HepG2 (cell line): ENCODE measurements around the gene MTOR. TPM values are rescaled to one million over a fixed set of nuclear protein-coding genes. Genes with fewer than 3 reads are reported as not detected.

ENCODE experiments used
- CREB1 ChIP-seq, 2 experiments: fragments of 450-650 bp in 1 of 2; IDR thresholded peaks; 2 replicates each; pipeline ENCODE4 v1.6.1; 2016 to 2017; ENCODE audit warnings: control low read depth in 1 of 2, mild to moderate bottlenecking in 1 of 2, missing compliant biosample characterization in 1 of 2, missing genetic modification characterization in 1 of 2
- EZH2 ChIP-seq: conservative IDR thresholded peaks from 2 replicates; pipeline ENCODE4 v1.6.1; 2012; ENCODE audit warnings: mild to moderate bottlenecking, low read depth, low read length, moderate library complexity
- MXI1 ChIP-seq: IDR thresholded peaks from 3 replicates; pipeline ENCODE4 v1.6.1; 2012; ENCODE audit warnings: low read depth, low read length, inconsistent platforms, borderline replicate concordance
- PREB ChIP-seq: sonication (generic); formaldehyde crosslinking; IDR thresholded peaks from 2 replicates; pipeline ENCODE4 v1.4.0; 2020; ENCODE audit warnings: missing genetic modification reagents
- RARA ChIP-seq: IDR thresholded peaks from 2 replicates; pipeline ENCODE4 v1.6.1; 2016; ENCODE audit warnings: missing genetic modification reagents, missing compliant biosample characterization
- SNAPC2 ChIP-seq: sonication (generic); formaldehyde crosslinking; IDR thresholded peaks from 2 replicates; pipeline ENCODE4 v1.8.1; 2022; ENCODE audit warnings: mild to moderate bottlenecking, missing genetic modification reagents
- TCF7L2 ChIP-seq: IDR thresholded peaks from 2 replicates; pipeline ENCODE4 v1.6.1; 2011; ENCODE audit warnings: mild to moderate bottlenecking, low read depth, low read length, moderate library complexity
- THAP9 ChIP-seq: sonication (generic); formaldehyde crosslinking; IDR thresholded peaks from 2 replicates; pipeline ENCODE4; 2020; ENCODE audit warnings: missing genetic modification reagents, mild to moderate bottlenecking, borderline replicate concordance
- USF2 ChIP-seq, 2 experiments: sonication (generic) in 1 of 2; formaldehyde crosslinking in 1 of 2; IDR thresholded peaks; 2 replicates each; pipeline versions ENCODE4 v1.5.1 to v1.6.1; 2011 to 2020; ENCODE audit warnings: borderline replicate concordance in 1 of 2, low read depth in 1 of 2, low read length in 1 of 2, mild to moderate bottlenecking in 1 of 2, missing genetic modification reagents in 1 of 2, moderate library complexity in 1 of 2
- ZBTB7B ChIP-seq: sonication (generic); formaldehyde crosslinking; IDR thresholded peaks from 2 replicates; pipeline ENCODE4 v1.4.0; 2020; ENCODE audit warnings: missing genetic modification reagents
- ZFP36L1 ChIP-seq: sonication (generic); formaldehyde crosslinking; IDR thresholded peaks from 2 replicates; pipeline ENCODE4 v1.8.0; 2022; ENCODE audit warnings: mild to moderate bottlenecking, missing genetic modification reagents, moderate library complexity
- ZNF232 ChIP-seq: sonication (generic); formaldehyde crosslinking; IDR thresholded peaks from 2 replicates; pipeline ENCODE4 v1.4.0; 2020; ENCODE audit warnings: missing genetic modification reagents, borderline replicate concordance
- ZNF251 ChIP-seq: sonication (generic); formaldehyde crosslinking; IDR thresholded peaks from 2 replicates; pipeline ENCODE4 v1.9.0; 2021; ENCODE audit warnings: mild to moderate bottlenecking, missing genetic modification reagents
- ZNF609 ChIP-seq: sonication (generic); formaldehyde crosslinking; IDR thresholded peaks from 2 replicates; pipeline ENCODE4 v1.4.0; 2020; ENCODE audit warnings: mild to moderate bottlenecking, missing genetic modification reagents, borderline replicate concordance
- ZNF652 ChIP-seq: IDR thresholded peaks from 2 replicates; pipeline ENCODE4 v1.6.1; 2016; ENCODE audit warnings: low read depth, borderline replicate concordance
- ZNF713 ChIP-seq: sonication (generic); formaldehyde crosslinking; IDR thresholded peaks from 2 replicates; pipeline ENCODE4 v1.4.0; 2020; ENCODE audit warnings: mild to moderate bottlenecking, missing genetic modification reagents
- ZNF777 ChIP-seq: sonication (generic); formaldehyde crosslinking; IDR thresholded peaks from 2 replicates; pipeline ENCODE4 v1.4.0; 2020; ENCODE audit warnings: missing genetic modification reagents
- polyA plus RNA-seq, 8 experiments: library from polyadenylated mRNA; depleted of rRNA in 3 of 8; stranded (reverse) in 7 of 8; unstranded in 1 of 8; fragments of >200 nt; fragmentation: Illumina TruSeq in 4 of 8; extraction: Trizol in 4 of 8; gene quantifications; 2 replicates each; pipeline versions ENCODE4 v1.2.1 to v1.2.3, GENCODE V29; 2011 to 2016; ENCODE audit warnings: low read depth in 4 of 8, missing spikeins in 1 of 8, mixed read lengths in 1 of 8; ENCODE audit not compliant: insufficient read depth in 1 of 8
- total RNA-seq, 5 experiments: library from RNA; depleted of rRNA; stranded (reverse); fragments of >200 nt; fragmentation: Illumina TruSeq; extraction: Trizol; gene quantifications; 2 replicates each; pipeline ENCODE4 v1.2.3, GENCODE V29; 2016; ENCODE audit warnings: low read depth in 1 of 5

The MTOR gene
- total and polyA plus RNA-seq, 2 of the 13 experiments (the other 11 are each of a cell fraction or from before 2014, with no cell fraction given) = 24.6 to 34.6 TPM

GRCh38 chr1:11099310-11100148, 162.8 kb downstream of the MTOR start, which contains the start of gene EXOSC10 (continued):
- TF ChIP-seq USF2 (IDR thresholded peaks at IDR 0.05; ENCODE audit: low read depth, low read length) = no peak
- TF ChIP-seq USF2 (CRISPR knock-in tag; IDR thresholded peaks at IDR 0.05; ENCODE audit: borderline replicate concordance) = no peak
- no peak for TF ChIP-seq ZNF251 (CRISPR knock-in tag)
- no peak for TF ChIP-seq ZNF652 (CRISPR knock-in tag)
- TF ChIP-seq ZNF232 (CRISPR knock-in tag) = no peak
- TF ChIP-seq ZNF777 (CRISPR knock-in tag) = peak; percentile 96
- TF ChIP-seq TCF7L2 = no peak
- TF ChIP-seq ZNF609 = 0 out of 2 replicates have a peak, but pooled peaks have one; percentile 34
- TF ChIP-seq ZNF713 = no peak
- TF ChIP-seq THAP9 (CRISPR knock-in tag) = peak; percentile 79
- TF ChIP-seq SNAPC2 = no peak
- peak; percentile 62 for TF ChIP-seq ZBTB7B (CRISPR knock-in tag)
- peak; percentile 52; the same call in 1 of the 3 replicates for TF ChIP-seq MXI1
- TF ChIP-seq EZH2 = no peak
- no peak for TF ChIP-seq RARA (CRISPR knock-in tag)
- peak; percentile 30; the same call in 1 of the 2 replicates for TF ChIP-seq ZFP36L1 (CRISPR knock-in tag)
- TF ChIP-seq CREB1 (IDR thresholded peaks at IDR 0.05) = no peak
- no peak for TF ChIP-seq CREB1 (CRISPR knock-in tag; IDR thresholded peaks at IDR 0.05)
- TF ChIP-seq PREB (CRISPR knock-in tag) = no peak
